Measurements from ENCODE around the gene MAP3K3.

MAP3K3 gene

GRCh38 chr17:63740464-63741142 is 118.4 kb downstream of the MAP3K3 start:
- H3K27ac ChIP-seq (ENCODE audit: low read depth, low read length), result peak overlapping the region; percentile 96
- peak overlapping the region; percentile 83 for H3K4me2 ChIP-seq (ENCODE audit: low read length)
- peaks cover 39% of the 10 kb centered on the region for H3K79me2 ChIP-seq (ENCODE audit: control insufficient read depth, low read length)
- H4K20me1 ChIP-seq (ENCODE audit: control insufficient read depth, insufficient read depth, low read depth, low read length), result no peaks in the 10 kb centered on the region; the same call in 1 of the 2 replicates
- TF ChIP-seq EZH2phosphoT487 (IDR thresholded peaks at IDR 0.05; ENCODE audit: borderline replicate concordance, low read length), result no peak
- TF ChIP-seq CTCF (IDR thresholded peaks at IDR 0.05; ENCODE audit: low read depth, low read length, poor library complexity, severe bottlenecking), result no peak
- H3K9me2 ChIP-seq (replicated peaks; ENCODE audit: control insufficient read depth, low read length), result no peaks in the 10 kb centered on the region
- H3K27me3 ChIP-seq (ENCODE audit: control insufficient read depth, low read length), result no peaks in the 10 kb centered on the region
- no peaks in the 10 kb centered on the region for H3K9me3 ChIP-seq (ENCODE audit: control insufficient read depth, insufficient read depth, low read length)
- peaks cover 41% of the 10 kb centered on the region for H3K4me1 ChIP-seq (ENCODE audit: control insufficient read depth, low read length)
- H3K36me3 ChIP-seq (ENCODE audit: control insufficient read depth, low read length), result peaks cover 18% of the 10 kb centered on the region
- peak overlapping the region; percentile 79 for H3K4me3 ChIP-seq (ENCODE audit: low read length)
- peaks cover 22% of the 10 kb centered on the region for H3F3A ChIP-seq (ENCODE audit: control insufficient read depth, insufficient read depth)

- TF ChIP-seq EZH2phosphoT487 (IDR thresholded peaks at IDR 0.05; ENCODE audit: borderline replicate concordance, low read length), result no peak
- no peak for TF ChIP-seq CTCF (IDR thresholded peaks at IDR 0.05; ENCODE audit: low read depth, low read length, poor library complexity, severe bottlenecking)
- peak overlapping the region; percentile 83 for H3K4me2 ChIP-seq (ENCODE audit: low read length)
- H3K27me3 ChIP-seq (ENCODE audit: control insufficient read depth, low read length), result no peaks in the 10 kb centered on the region
- peak overlapping the region; percentile 96 for H3K27ac ChIP-seq (ENCODE audit: low read depth, low read length)
- H3K79me2 ChIP-seq (ENCODE audit: control insufficient read depth, low read length), result peaks cover 36% of the 10 kb centered on the region
- no peaks in the 10 kb centered on the region for H3K9me2 ChIP-seq (replicated peaks; ENCODE audit: control insufficient read depth, low read length)
- peaks cover 23% of the 10 kb centered on the region for H3K36me3 ChIP-seq (ENCODE audit: control insufficient read depth, low read length)
- H3K4me3 ChIP-seq (ENCODE audit: low read length), result peak overlapping the region; percentile 79
- H3K9me3 ChIP-seq (ENCODE audit: control insufficient read depth, insufficient read depth, low read length), result no peaks in the 10 kb centered on the region
- H3K4me1 ChIP-seq (ENCODE audit: control insufficient read depth, low read length), result peaks cover 46% of the 10 kb centered on the region
- H4K20me1 ChIP-seq (ENCODE audit: control insufficient read depth, insufficient read depth, low read depth, low read length), result no peaks in the 10 kb centered on the region; the same call in 1 of the 2 replicates
- H3F3A ChIP-seq (ENCODE audit: control insufficient read depth, insufficient read depth), result peaks cover 27% of the 10 kb centered on the region
Measured at GRCh38 chr17:63741143-63741407, 118.9 kb downstream of the MAP3K3 start.

- Histone ChIP-seq H3K36me3 (ENCODE audit: control insufficient read depth, low read length) (peaks cover 27% of the 10 kb centered on the region), H3K27ac (ENCODE audit: low read depth, low read length) (peak within 1 kb of the TSS; percentile 96), H3F3A (ENCODE audit: control insufficient read depth, insufficient read depth) (peaks cover 32% of the 10 kb centered on the region), H3K4me3 (ENCODE audit: low read length) (peak within 1 kb of the TSS; percentile 79), H3K79me2 (ENCODE audit: control insufficient read depth, low read length) (peaks cover 33% of the 10 kb centered on the region), H3K9me3 (ENCODE audit: control insufficient read depth, insufficient read depth, low read length) (no peaks in the 10 kb centered on the region), H3K4me2 (ENCODE audit: low read length) (peak within 1 kb of the TSS; percentile 91), H4K20me1 (ENCODE audit: control insufficient read depth, insufficient read depth, low read depth, low read length) (no peaks in the 10 kb centered on the region; the same call in 1 of the 2 replicates), H3K27me3 (ENCODE audit: control insufficient read depth, low read length) (no peaks in the 10 kb centered on the region), H3K4me1 (ENCODE audit: control insufficient read depth, low read length) (peaks cover 47% of the 10 kb centered on the region), H3K9me2 (replicated peaks; ENCODE audit: control insufficient read depth, low read length) (no peaks in the 10 kb centered on the region)
- no peak for TF ChIP-seq EZH2phosphoT487 (IDR thresholded peaks at IDR 0.05; ENCODE audit: borderline replicate concordance, low read length)
- TF ChIP-seq CTCF (IDR thresholded peaks at IDR 0.05; ENCODE audit: low read depth, low read length, poor library complexity, severe bottlenecking), result no peak
Measured at GRCh38 chr17:63741408-63742173, 119.4 kb downstream of the MAP3K3 start, which contains the start of gene STRADA. Gene STRADA, minus strand, starts transcription at chr17:63741799. Its CDS starts 13,430 bp downstream, at chr17:63728369.

Data from DOHH2 (cell line).